ENCODE data around the gene PCGF1.

PCGF1 gene

DNA sequence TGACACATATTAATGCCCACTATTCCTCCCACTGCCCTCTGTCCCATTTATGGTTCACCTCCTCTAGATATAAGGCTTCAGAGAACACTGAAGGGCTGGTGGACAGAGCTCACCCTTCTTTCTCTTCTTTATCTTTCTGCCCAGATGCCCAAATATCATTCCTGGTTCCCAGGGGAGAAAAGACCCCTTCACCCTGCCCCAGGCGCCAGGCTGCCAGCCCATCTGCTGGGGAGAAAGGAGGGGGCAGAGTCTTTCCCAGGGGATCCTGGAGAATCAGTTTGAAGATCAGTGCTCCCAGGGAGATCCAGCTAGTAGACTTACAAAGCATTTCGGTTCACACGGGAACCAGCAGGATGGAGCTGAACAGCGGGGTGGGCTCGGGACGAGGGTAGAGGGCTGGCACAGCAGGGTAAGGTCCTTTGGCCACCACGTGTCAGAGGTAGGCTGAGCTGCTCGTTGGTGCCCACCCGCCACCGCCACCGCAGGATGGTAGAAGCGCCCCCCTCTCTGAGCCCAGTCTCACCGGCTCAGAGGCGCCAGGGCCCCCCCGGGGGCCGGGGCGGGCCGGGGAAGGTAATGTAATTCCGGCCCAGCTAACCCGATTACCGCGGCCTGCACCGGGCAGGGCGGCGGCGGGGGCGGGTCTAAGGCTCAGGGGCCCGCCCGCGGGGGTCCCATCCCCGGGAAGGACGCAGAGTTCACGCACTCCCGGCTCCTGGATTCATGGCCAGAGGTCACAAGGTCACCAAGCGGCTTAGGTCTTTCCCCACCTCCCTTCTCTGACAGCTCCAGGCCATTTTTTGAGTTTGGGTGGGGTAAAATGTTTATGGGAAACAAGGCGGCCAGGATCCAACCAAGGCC is 5.5 kb upstream of the PCGF1 start:
- CTCF ChIA-PET: interaction anchor here (0.5 to 0.9 kb wide), 5 partner anchors 9 to 471 kb away, joined by 3 to 4 read pairs (median 3); no protein-coding TSS in a partner anchor
- TF ChIP-seq, protein P1, sequence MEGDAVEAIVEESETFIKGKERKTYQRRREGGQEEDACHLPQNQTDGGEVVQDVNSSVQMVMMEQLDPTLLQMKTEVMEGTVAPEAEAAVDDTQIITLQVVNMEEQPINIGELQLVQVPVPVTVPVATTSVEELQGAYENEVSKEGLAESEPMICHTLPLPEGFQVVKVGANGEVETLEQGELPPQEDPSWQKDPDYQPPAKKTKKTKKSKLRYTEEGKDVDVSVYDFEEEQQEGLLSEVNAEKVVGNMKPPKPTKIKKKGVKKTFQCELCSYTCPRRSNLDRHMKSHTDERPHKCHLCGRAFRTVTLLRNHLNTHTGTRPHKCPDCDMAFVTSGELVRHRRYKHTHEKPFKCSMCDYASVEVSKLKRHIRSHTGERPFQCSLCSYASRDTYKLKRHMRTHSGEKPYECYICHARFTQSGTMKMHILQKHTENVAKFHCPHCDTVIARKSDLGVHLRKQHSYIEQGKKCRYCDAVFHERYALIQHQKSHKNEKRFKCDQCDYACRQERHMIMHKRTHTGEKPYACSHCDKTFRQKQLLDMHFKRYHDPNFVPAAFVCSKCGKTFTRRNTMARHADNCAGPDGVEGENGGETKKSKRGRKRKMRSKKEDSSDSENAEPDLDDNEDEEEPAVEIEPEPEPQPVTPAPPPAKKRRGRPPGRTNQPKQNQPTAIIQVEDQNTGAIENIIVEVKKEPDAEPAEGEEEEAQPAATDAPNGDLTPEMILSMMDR (conservative IDR thresholded peaks at IDR 0.05; ENCODE audit: low read depth): no peak
- no peak overlapping the region for H3K27ac ChIP-seq
- no peak for DNase-seq (ENCODE audit: low spot score)
- POLR2A ChIA-PET (ENCODE audit: low non-redundant PET): no interaction called here

DNA sequence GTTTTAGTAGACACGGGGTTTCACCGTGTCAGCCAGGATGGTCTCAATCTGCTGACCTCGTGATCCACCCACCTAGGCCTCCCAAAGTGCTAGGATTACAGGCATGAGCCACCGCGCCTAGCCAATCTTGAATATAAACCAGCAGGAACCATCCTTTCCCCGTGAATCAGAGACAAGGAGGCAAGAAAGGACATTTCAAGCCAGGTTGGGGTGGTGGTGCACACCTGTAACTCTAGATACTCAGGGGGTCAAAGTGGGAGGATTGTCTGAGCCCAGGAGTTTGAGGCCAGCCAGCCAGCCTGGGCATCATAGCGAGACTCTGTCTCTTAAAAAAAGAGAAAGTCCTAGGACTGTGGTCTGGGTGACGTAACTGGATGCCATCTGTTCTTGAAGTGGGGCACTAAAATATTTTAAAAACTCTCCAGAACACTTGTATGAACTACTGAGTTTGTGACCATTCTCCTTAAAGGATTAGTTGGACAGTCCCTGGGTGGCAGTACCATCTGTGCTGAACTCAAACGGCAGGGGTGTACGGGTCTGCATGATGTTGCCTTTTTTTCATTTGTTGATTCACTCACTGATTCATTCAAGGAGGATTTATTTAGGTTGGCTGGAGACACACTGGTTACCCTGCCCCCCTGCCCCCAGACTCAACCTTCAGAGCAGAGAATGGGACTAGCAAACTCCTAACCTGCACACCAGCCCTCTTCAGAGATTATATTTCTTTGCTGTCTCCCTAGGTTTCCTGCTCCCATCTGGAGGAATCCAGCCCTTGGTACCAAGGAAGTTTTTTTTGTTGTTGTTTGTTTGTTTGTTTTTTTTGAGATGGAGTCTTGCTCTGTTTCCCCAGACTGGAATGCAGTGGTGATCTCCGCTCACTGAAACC is 3.9 kb upstream of the PCGF1 start:
- no peak for DNase-seq (ENCODE audit: low spot score)
- no peak overlapping the region for H3K27ac ChIP-seq
- CTCF ChIA-PET: no interaction called here
- POLR2A ChIA-PET (ENCODE audit: low non-redundant PET): no interaction called here
- TF ChIP-seq, protein P1 (conservative IDR thresholded peaks at IDR 0.05; ENCODE audit: low read depth): no peak

DNA sequence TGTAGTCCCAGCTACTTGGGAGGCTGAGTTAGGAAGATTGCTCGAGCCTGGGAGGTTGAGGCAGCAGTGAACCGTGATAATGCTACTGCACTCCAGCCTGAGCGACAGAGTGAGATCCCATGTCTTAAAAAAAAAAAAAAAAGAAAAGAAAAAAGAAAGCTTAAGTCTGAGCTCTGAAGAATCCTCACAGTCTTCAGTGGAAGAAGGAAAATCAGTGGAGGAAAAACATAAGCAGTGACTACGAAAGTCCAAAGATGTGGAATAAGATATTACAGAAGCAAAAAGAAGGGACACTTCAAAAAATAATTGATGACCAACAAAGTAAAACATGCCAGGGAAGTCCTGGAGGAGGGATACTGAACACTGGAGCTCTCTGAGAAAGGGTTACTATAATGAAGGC is 2.8 kb upstream of the PCGF1 start:
- DNase-seq (ENCODE audit: low spot score): no peak
- POLR2A ChIA-PET (ENCODE audit: low non-redundant PET): interaction anchor here (1.1 kb wide), 1 partner anchor 20 kb away, joined by 12 read pairs; no protein-coding TSS in a partner anchor
- TF ChIP-seq, protein P1 (conservative IDR thresholded peaks at IDR 0.05; ENCODE audit: low read depth): no peak
- CTCF ChIA-PET: no interaction called here
- no peak overlapping the region for H3K27ac ChIP-seq

DNA sequence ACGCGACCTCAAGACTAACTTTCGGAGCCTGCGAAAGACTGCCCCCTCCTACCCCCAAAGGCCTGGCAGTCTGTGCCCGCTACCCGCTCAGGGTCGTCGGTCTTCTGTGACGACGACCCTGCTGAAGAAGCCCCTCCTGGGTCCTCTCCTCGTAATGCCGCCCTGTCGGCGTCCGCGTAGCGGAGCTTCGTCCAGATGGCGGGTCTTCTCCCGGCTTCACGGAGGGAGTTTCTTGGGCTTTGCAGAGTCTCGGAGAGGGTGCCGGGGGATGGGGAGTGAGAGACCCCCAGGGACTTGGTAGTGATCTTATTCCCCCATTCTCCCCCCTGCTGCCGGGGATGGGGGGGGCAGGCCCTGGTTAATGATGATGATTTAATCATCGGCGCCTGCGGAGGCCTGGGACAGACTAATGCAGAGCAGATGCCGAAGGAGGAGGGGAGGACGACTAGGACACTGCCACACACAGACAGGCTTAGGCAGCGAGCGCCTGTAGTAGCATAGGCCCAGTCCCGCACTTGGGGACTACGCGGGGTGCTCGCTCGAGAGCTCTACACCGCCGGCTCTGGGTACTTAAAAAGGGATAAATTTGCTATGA is 528 bp upstream of the PCGF1 start:
- ChIA-PET CTCF (interaction anchor here (0.7 to 1.7 kb wide), 6 partner anchors 11 to 42 kb away, joined by 3 to 7 read pairs (median 4); partner anchors contain the start of genes CCDC142 and TTC31), POLR2A (ENCODE audit: low non-redundant PET) (no interaction called here)
- no peak for DNase-seq (ENCODE audit: low spot score)
- H3K27ac ChIP-seq: peak overlapping the region; percentile 96
- TF ChIP-seq, protein P1 (conservative IDR thresholded peaks at IDR 0.05; ENCODE audit: low read depth): no peak

DNA sequence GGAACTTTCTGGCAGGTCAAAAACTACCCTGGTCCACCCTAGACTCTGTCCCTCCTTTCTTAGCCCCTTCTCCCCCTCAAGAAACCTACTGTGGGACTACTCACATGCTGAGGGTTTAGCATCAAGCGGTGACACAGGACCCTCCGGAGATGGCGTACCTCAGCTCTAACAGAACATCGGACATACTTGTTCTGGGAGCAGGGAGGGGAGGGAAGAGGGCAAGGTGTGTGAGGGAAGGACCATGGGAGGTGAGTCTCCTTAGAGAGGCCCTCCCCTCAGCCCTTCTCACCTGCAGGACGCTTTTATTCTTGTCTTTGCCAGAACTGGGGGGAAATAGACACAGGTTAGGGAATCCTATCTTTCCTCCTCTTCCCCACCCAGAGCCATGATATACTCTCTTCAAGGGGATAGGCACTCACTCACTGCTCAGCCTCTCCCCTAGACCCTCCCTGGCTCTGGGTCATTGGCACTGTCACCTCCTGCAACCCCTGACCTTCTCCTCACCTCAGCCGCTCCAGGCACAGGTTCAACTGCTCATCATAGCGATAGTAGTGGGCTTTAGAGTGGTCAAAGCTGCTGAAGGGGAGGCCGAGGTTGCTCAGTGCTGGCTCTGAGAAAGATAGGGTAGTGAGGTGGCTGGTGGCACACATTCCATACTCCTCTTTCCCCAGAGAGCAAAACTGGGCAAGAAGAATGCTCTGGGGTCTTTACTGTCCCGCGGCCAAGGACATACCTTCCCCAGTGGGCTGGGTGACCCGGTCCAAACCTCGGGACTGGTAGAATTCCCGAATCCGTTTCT is 1.8 kb downstream of the PCGF1 start:
- TF ChIP-seq, protein P1 (conservative IDR thresholded peaks at IDR 0.05; ENCODE audit: low read depth): no peak

More for the DNA sequence above, 1.8 kb downstream of the PCGF1 start:
- peak overlapping the region; percentile 96 for H3K27ac ChIP-seq
- no peak for DNase-seq (ENCODE audit: low spot score)
- ChIA-PET CTCF (interaction anchor here (1.3 kb wide), 1 partner anchor 20 kb away, joined by 5 read pairs; the partner anchor contains the start of gene DQX1), POLR2A (ENCODE audit: low non-redundant PET) (no interaction called here)

All from RWPE1 (cell line).